ENCODE results near the gene ASB2. TPM values are rescaled to one million over a fixed set of nuclear protein-coding genes. Genes with fewer than 3 reads are reported as not detected.
A peak's percentile ranks its signal among the peaks of the same experiment; 100 is the strongest.

ASB2 gene
- total and polyA plus RNA-seq, 2 of the 13 experiments (the other 11 are each of a cell fraction or from before 2014, with no cell fraction given): 0.82 to 4.1 TPM

GRCh38 chr14:93909429-93910128 is 66.8 kb downstream of the ASB2 start (continued):
- TF ChIP-seq ZNF646 (CRISPR knock-in tag; IDR thresholded peaks at IDR 0.05) (no peak), SALL1 (CRISPR knock-in tag; IDR thresholded peaks at IDR 0.05) (peak; percentile 63; the same call in 1 of the 2 replicates), ZNF678 (CRISPR knock-in tag; IDR thresholded peaks at IDR 0.05) (no peak), GMEB1 (CRISPR knock-in tag; IDR thresholded peaks at IDR 0.05; ENCODE audit: borderline replicate concordance) (0 out of 2 replicates have a peak, but pooled peaks have one; percentile 38), HDAC1 (CRISPR knock-in tag; IDR thresholded peaks at IDR 0.05) (peak; percentile 38; the same call in 1 of the 2 replicates), CEBPZ (IDR thresholded peaks at IDR 0.05; ENCODE audit: low read length) (no peak), FOXA1 (IDR thresholded peaks at IDR 0.05) (no peak), FOXA1 (CRISPR knock-in tag; IDR thresholded peaks at IDR 0.05) (peak; percentile 31; the same call in 1 of the 2 replicates), REPIN1 (CRISPR knock-in tag; IDR thresholded peaks at IDR 0.05; ENCODE audit: borderline replicate concordance, low read depth) (no peak), HNF4A (CRISPR knock-in tag; IDR thresholded peaks at IDR 0.05) (peak; percentile 95), TEAD3 (CRISPR knock-in tag; optimal IDR thresholded peaks at IDR 0.05; ENCODE audit: borderline replicate concordance) (peak; percentile 6), MED8 (CRISPR knock-in tag; IDR thresholded peaks at IDR 0.05; ENCODE audit: insufficient replicate concordance) (peak; percentile 55), ZEB1 (IDR thresholded peaks at IDR 0.05; ENCODE audit: insufficient replicate concordance, low read depth) (peak; percentile 49), POGZ (CRISPR knock-in tag; IDR thresholded peaks at IDR 0.05) (peak; percentile 69), BCL6 (CRISPR knock-in tag; IDR thresholded peaks at IDR 0.05) (0 out of 2 replicates have a peak, but pooled peaks have one; percentile 19), RBFOX2 (IDR thresholded peaks at IDR 0.05; ENCODE audit: low read depth, low read length) (peak; percentile 28; the same call in 1 of the 2 replicates), ZNF331 (CRISPR knock-in tag; IDR thresholded peaks at IDR 0.05) (0 out of 2 replicates have a peak, but pooled peaks have one; percentile 48), ZFY (CRISPR knock-in tag; IDR thresholded peaks at IDR 0.05) (peak; percentile 62), ZNF547 (CRISPR knock-in tag; IDR thresholded peaks at IDR 0.05) (0 out of 2 replicates have a peak, but pooled peaks have one; percentile 45)
